ENCODE results near the gene DDX55. TPM values are rescaled to one million over a fixed set of nuclear protein-coding genes. Genes with fewer than 3 reads are reported as not detected.

The DDX55 gene
- total RNA-seq, 1 experiment from 2014 or later: 45.4 TPM

DNA sequence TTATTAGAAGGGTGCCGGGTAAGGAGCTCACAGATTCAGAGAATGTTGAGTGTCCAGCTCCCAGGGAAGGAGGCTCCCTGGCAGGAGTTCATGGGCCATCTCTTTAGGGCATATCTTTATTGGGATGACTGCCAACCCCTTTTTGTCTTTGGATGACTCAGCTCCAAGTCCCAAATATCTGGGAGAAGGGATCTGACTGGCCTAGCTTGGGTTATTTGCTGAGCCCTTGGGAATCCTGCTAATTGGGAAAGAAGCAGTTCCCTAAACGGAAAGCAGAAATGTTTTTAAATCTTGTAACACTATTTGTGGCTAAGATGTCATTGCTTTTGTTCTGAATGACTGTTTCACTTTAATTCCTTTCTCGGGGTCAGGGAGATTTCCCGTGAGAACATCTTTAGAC is 12.6 kb downstream of the DDX55 start:
- intact Hi-C loops (cut with micrococcal nuclease; ENCODE audit: unreplicated experiment): no loop called here
- Histone ChIP-seq H3K4me1 (no peaks in the 10 kb centered on the region), H3K9me3 (no peaks in the 10 kb centered on the region), H3K27me3 (replicated peaks; ENCODE audit: control insufficient read depth, insufficient read depth, low read length) (no peaks in the 10 kb centered on the region), H3K36me3 (ENCODE audit: control insufficient read depth, insufficient read depth, low read length) (peaks cover 4% of the 10 kb centered on the region), H3K4me3 (ENCODE audit: low read depth, low read length) (no peak overlapping the region)
- no peak for TF ChIP-seq CTCF (IDR thresholded peaks at IDR 0.05; ENCODE audit: insufficient read depth in 1 of 2, low read depth in 1 of 2, low read length in 1 of 2, severe bottlenecking in 1 of 2, unreplicated experiment in 1 of 2)
- no TSS peak for BruUV-seq (replicated peaks)
- H3K4me1 Mint-ChIP-seq (ENCODE audit: low read depth, unreplicated experiment): no peaks in the 10 kb centered on the region
- H3K9me3 Mint-ChIP-seq (ENCODE audit: unreplicated experiment): no peaks in the 10 kb centered on the region
- DNase-seq: no peak
- H3K4me3 Mint-ChIP-seq (ENCODE audit: unreplicated experiment): no peak overlapping the region
- ChIA-PET CTCF (no interaction called here), POLR2A (no interaction called here)
- H3K27me3 Mint-ChIP-seq (ENCODE audit: insufficient read depth, unreplicated experiment): no peaks in the 10 kb centered on the region
- H3K36me3 Mint-ChIP-seq (ENCODE audit: insufficient read depth, unreplicated experiment): peaks cover 100% of the 10 kb centered on the region
- H3K27ac Mint-ChIP-seq (ENCODE audit: unreplicated experiment): no peak overlapping the region

- BruUV-seq (replicated peaks): no TSS peak
- TF ChIP-seq CTCF (IDR thresholded peaks at IDR 0.05; ENCODE audit: insufficient read depth in 1 of 2, low read depth in 1 of 2, low read length in 1 of 2, severe bottlenecking in 1 of 2, unreplicated experiment in 1 of 2): no peak
- DNase-seq: no peak
- ChIA-PET POLR2A (no interaction called here), CTCF (no interaction called here)
- Histone ChIP-seq H3K4me1 (no peaks in the 10 kb centered on the region), H3K27me3 (replicated peaks; ENCODE audit: control insufficient read depth, insufficient read depth, low read length) (no peaks in the 10 kb centered on the region), H3K36me3 (ENCODE audit: control insufficient read depth, insufficient read depth, low read length) (peaks cover 5% of the 10 kb centered on the region), H3K9me3 (no peaks in the 10 kb centered on the region), H3K4me3 (ENCODE audit: low read depth, low read length) (no peak overlapping the region)
- Mint-ChIP-seq H3K27ac (ENCODE audit: unreplicated experiment) (no peak overlapping the region), H3K9me3 (ENCODE audit: unreplicated experiment) (no peaks in the 10 kb centered on the region), H3K27me3 (ENCODE audit: insufficient read depth, unreplicated experiment) (no peaks in the 10 kb centered on the region), H3K4me3 (ENCODE audit: unreplicated experiment) (no peak overlapping the region), H3K4me1 (ENCODE audit: low read depth, unreplicated experiment) (no peaks in the 10 kb centered on the region), H3K36me3 (ENCODE audit: insufficient read depth, unreplicated experiment) (peaks cover 99% of the 10 kb centered on the region)
- intact Hi-C loops (cut with micrococcal nuclease; ENCODE audit: unreplicated experiment): no loop called here
Observed at GRCh38 chr12:123617144-123617543, 15.2 kb downstream of the DDX55 start.

GRCh38 chr12:123617580-123617979 is 15.7 kb downstream of the DDX55 start:
- no peak for DNase-seq
- peaks cover 99% of the 10 kb centered on the region for H3K36me3 Mint-ChIP-seq (ENCODE audit: insufficient read depth, unreplicated experiment)
- H3K27me3 ChIP-seq (replicated peaks; ENCODE audit: control insufficient read depth, insufficient read depth, low read length): no peaks in the 10 kb centered on the region
- H3K4me1 ChIP-seq: no peaks in the 10 kb centered on the region
- H3K9me3 Mint-ChIP-seq (ENCODE audit: unreplicated experiment): no peaks in the 10 kb centered on the region
- H3K9me3 ChIP-seq: no peaks in the 10 kb centered on the region
- no peaks in the 10 kb centered on the region for H3K4me1 Mint-ChIP-seq (ENCODE audit: low read depth, unreplicated experiment)
- no peak for TF ChIP-seq CTCF (IDR thresholded peaks at IDR 0.05; ENCODE audit: insufficient read depth in 1 of 2, low read depth in 1 of 2, low read length in 1 of 2, severe bottlenecking in 1 of 2, unreplicated experiment in 1 of 2)
- H3K27ac Mint-ChIP-seq (ENCODE audit: unreplicated experiment): no peak overlapping the region
- ChIA-PET CTCF (no interaction called here), POLR2A (no interaction called here)
- BruUV-seq (replicated peaks): no TSS peak
- intact Hi-C loops (cut with micrococcal nuclease; ENCODE audit: unreplicated experiment): no loop called here
- no peak overlapping the region for H3K4me3 ChIP-seq (ENCODE audit: low read depth, low read length)
- H3K36me3 ChIP-seq (ENCODE audit: control insufficient read depth, insufficient read depth, low read length): peaks cover 5% of the 10 kb centered on the region
- H3K4me3 Mint-ChIP-seq (ENCODE audit: unreplicated experiment): no peak overlapping the region
- no peaks in the 10 kb centered on the region for H3K27me3 Mint-ChIP-seq (ENCODE audit: insufficient read depth, unreplicated experiment)
